Bronchial smooth muscle cell (primary cell): ENCODE results near the gene STAC. TPM values are rescaled to one million over a fixed set of nuclear protein-coding genes. Genes with fewer than 3 reads are reported as not detected.

Experiments used
- total RNA-seq: library from RNA; depleted of rRNA; stranded (reverse); fragments of >200 nt; gene quantifications from 2 replicates; pipeline ENCODE4 v1.2.1, GENCODE V29; 2014

The STAC gene, protein sequence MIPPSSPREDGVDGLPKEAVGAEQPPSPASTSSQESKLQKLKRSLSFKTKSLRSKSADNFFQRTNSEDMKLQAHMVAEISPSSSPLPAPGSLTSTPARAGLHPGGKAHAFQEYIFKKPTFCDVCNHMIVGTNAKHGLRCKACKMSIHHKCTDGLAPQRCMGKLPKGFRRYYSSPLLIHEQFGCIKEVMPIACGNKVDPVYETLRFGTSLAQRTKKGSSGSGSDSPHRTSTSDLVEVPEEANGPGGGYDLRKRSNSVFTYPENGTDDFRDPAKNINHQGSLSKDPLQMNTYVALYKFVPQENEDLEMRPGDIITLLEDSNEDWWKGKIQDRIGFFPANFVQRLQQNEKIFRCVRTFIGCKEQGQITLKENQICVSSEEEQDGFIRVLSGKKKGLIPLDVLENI
- 0.47 TPM in 1 of 2 replicates, not detected in the other for total RNA-seq

GRCh38 chr3:36380221-36381031, at the start of gene STAC:
STAC (plus strand) TSS chr3:36380504; CDS start chr3:36380644, 140 bp downstream.

